CD4-positive, alpha-beta T cell treated with Interleukin-15 for 4 hours (primary cell): ENCODE data around the gene CNKSR3.

Source experiments
- DNase-seq: peaks from one replicate; pipeline ENCODE4 v3.0.0-alpha.2; 2020; ENCODE audit warnings: low spot score

The CNKSR3 gene

DNA sequence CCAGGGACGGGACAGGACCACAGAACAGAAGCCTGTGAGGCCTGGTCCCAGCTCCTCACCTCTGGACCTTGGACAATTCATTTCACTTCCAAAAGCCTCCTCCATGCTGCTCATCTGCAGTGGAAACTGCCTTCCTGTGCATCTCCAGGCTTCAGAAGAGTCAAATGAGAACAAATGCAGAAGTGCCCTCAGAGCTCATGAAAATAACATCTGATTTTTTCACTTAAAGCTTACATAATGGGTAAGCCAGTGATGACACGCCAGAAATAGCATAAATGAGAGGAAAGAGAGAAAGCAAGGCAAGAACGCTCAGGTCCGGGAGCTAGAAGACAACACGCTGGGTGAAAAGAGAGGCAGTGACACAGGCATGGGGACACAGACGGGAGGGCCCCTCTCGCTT, 7.9 kb downstream of the CNKSR3 start:
- no peak for DNase-seq

DNA sequence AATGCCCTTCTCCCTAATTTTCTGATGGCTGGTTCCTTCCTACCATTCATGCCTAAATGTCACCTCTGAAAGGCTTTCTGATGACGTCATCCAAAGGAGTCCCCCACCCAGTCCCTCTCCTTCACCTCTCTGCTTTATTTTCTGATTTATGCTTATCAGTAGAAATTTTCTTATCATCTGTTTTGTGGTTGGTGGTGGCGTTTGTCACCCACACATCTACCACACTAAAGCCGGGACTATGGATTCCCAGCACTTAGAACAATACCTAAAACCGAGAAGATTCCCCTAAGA, 9.0 kb downstream of the CNKSR3 start:
- DNase-seq, result no peak

DNA sequence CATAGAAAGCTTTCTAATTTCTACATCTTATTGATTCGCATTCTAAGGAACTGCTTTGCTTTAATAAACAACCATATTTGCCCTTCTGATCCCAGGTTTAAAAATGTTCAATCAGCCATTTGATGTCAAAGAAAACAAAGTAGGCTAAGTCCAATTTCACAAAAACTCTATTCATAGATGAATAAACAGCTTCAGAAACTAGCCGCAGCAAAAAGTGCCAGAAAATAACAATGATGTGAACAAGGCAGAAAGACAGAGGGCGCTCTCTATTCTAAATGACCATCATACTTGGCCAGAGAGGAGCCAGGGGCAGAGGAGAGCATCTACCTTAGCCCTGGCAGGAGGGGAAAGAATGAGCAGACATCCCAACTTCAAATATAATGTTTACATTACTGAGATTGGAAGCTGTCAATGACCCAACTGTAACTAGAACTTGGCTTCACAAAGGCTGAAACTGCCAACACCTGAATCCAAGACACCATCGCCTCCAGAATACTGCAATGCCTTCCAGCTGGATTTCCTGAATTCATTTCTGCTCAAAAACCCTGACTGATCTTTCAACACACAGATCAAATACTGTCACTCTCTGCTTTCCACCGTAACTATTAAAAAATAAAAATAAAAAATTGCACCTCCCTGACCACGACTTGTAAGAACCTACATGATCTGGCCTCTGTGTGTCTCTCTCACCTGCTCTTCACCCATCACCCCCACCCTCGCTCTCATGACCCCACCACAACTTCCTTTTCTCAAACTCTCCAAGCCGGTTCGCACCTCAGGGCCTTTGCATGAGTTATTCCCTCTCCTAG, 9.5 kb downstream of the CNKSR3 start:
- no peak for DNase-seq

DNA sequence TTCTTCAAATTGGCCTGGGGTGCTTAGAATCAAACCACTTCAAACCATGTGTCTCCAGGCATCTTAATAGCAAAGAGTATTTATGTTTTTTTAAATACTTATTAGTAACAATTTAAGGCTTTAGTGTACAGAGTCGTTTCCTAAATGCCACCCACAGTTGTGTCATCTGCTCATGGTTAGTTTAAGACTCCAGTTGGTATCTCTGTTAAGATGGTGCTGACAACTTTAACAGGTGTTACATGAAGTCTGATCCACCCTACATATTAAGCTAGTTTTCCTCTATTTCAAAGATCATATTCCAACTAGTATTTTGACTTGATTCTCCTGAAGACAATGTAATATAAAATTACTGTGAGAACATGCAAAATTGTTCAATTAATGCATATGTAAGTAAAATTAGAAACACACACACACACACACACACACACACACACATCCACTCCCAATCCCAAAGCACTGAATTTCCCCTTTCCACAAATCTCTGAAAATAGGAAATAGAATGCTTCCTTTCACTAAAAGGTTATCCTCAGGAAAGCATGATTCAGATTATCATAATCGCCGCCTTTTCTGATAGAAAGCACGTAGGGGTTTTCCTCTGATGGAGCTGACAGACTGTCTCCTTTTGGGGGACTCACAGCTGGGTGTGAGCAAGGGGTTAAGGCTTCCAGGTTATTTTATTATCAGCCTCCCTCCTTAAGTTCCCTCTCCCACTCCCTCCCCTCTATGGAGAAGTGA, 10.5 kb downstream of the CNKSR3 start:
- DNase-seq, result no peak

DNA sequence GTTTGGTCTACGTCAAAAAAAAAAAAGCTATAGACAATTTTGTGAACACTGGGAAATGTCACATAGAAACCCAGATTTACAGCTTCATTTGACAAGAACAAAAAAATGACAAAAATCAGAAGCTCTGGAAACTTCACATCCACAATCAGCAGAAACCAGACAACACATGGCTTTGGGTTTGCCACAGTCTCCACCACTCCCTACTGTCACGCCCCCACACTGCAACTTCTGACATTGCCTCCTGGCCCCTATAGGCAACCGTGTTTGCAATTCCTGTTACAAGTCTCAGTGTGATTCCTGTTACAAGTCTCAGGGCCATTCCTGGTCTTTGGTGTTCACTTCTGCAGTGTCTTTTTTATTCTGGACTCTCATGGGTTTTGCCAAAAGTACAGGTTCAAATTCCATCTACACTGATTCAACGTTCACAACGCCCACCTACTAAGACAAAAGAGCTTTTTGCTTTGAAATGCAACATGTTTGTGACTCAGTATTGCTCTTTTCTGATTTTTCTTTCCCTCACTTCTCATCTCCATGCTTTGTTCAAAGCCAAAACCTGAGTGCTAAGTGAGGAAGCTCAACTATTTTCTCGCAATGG, 12.0 kb downstream of the CNKSR3 start:
- DNase-seq, result no peak

DNA sequence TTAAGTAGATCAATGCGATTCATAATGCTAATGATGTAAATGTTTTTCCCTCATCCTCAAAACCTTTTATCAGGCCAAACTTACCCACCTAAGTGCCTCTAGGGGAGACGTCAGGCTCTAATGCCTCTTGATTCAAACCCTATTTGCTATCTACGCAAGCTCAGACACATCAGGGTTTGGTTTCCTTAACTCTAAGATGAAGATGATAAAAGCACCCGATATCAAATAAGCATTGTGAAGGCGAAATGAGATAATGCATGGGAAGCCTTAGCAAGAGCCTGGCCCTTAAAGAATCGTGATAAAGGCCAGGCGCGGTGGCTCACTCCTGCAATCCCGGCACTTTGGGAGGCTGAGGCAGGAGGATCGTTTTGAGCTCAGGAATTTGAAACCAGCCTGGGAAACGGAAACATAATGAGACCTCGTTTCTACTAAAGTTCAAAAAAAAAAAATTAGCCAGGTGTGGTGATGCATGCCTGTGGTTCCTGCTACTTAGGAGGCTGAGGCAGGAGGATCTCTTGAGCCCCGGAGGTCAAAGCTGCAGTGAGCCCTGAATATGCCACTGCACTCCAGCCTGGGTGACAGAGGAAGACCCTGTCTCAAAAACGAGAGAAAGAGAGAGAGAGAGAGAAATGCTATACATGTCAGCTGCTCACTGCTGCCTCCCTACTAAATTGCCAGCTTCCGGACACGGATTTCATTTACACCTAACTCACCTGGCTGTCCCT, 13.5 kb downstream of the CNKSR3 start:
- DNase-seq, result no peak

DNA sequence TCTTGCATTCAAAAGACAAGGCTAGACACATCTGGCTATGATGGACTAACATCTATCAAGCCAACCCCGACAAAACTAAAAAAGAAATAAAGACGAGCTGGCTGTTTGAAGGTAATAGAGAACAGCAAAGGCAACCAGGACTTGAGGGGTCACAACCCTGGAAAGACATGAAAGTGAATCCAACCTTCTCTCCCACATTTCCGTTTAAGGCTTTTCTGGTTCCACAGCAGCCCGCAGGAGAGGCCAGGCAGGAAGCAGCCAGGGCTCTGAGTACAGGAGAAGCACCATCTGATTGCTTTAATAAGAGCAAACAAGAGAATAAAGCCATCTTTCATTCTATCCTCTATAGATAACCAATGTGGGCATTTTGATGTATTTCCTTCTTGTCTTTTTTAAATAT, 14.3 kb downstream of the CNKSR3 start:
- no peak for DNase-seq

DNA sequence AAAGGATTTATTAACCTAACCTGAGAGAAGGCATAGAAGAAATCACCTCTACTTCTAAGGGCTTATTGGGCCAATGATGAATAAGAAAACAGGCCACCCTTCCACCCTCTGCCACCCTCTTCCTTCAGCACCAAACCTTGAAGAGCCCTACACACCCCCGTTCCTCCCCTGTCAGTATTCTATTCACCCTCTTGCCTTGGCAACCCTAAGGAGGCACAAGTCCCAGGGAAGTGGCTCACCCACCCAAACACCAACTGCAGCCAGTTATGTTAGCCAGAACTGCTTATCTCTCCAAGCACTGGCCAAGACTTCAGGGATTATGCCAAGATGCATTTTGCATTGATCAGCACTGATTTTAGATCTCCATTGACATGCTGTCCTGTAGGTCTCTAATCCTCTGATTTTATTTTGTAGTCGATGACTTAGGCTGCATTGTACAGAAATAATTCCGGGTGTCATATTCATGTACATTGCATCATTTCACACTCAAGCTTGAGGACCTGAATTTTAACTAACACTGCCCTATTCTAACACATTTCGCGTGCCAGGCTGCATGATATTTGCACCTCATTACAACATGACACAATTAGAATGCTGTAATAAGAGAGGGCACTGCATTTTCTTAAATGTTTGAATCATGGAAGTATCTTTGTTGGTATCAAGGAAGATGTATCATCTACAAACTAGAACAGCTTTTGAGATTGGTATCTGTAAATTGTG, 15.7 kb downstream of the CNKSR3 start:
- DNase-seq, result no peak

DNA sequence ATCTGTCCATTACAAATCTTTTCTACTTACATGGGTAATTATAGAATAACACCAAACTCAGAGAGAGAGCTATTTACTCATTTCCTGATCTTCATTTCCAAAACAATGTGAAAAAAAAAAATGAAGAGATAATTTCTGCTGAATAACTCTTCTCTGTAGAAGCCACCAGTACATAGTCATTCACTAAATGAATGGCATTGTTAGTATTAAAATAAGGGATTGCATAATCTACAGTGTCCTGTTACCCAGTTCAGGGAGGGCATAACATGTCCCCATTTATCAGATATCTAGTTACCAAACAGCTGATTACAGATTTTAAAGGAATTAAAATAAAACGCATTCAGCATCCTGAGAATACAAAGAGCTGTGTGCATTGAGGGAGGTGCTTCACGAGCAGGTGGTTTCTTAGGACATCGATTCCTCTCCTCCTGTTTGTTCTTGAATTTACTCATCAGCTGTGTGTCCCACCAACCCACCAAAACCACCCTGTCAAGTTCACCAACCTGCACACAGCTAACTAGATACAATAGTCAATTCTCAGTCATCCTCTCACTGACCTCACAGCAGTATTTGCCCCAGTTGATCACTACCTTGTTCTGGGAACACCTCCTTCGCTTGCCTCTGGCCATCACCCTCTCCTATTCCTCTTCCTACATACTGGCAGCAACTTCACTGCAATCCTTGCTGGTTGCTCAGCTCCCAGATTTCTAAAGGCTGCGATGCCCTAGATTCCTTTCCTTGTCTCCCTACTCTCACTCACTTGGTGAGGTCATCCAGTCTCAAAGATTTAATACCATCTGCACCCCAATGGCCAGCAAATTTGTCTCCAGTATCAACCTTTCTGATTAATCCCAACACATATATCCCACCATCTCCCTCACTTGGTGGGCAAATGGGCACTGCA, 18.7 kb downstream of the CNKSR3 start:
- DNase-seq, result no peak

DNA sequence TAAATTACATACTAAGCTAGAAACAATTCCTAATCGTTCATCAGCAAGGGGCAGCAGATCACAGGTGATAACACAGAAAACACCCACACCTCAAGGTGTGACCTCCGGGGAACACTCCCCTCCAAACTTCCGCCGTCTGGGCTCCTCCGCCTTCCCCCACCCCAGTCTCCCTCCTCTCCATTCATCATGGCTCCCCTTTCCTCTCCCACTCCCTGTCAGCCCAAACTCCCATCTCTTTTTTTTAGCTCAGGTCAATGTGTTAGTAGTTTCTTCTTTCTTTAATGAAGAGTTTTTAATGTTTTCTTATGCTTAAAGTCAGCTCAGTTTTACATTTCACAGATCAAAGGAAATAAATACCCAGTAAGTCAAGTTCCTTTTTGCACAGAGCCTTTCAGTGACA, 20.7 kb downstream of the CNKSR3 start:
- no peak for DNase-seq

DNA sequence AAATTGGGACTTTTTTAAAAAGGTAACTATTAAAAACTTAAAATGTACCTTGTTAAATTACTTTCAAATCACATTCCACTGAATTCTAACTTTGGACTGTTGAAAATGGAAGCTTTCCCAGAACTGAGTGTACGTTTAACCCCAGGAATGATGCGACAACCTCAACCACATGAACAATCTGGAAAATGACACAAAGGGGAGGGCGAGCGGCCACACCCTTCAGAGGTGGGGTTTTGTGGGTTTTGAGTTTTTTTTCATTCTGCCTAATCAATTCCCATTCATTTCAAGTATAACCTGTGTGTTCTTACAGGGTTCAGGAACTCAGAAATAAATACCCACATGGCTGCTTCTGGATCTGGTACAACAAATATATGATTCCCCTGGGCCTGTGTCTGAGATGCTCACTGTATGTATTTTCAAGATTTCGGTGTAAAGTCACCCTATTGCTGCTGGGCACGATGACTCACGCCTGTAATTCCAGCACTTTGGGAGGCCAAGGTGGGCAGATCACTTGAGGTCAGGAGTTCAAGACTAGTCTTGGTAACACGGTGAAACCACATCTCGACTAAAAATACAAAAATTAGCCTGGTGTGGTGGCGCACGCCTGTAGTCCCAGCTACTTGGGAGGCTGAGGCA, 21.6 kb downstream of the CNKSR3 start:
- DNase-seq, result no peak

DNA sequence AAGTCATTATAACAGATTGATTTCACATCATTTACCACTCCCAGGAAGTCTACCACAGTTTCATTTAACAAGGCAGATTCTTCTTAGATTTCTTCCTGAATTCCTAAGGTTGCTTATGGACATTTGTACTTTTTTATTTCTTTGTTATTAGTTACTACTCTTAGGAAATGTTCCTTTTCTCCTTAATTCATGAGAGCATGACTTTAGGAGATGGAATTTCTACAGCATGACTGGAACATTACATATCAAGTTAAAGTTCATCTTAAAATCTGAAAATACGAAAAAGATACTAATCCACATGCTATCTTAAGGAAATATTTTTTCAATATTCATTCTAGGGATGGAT, 22.3 kb downstream of the CNKSR3 start:
- no peak for DNase-seq

DNA sequence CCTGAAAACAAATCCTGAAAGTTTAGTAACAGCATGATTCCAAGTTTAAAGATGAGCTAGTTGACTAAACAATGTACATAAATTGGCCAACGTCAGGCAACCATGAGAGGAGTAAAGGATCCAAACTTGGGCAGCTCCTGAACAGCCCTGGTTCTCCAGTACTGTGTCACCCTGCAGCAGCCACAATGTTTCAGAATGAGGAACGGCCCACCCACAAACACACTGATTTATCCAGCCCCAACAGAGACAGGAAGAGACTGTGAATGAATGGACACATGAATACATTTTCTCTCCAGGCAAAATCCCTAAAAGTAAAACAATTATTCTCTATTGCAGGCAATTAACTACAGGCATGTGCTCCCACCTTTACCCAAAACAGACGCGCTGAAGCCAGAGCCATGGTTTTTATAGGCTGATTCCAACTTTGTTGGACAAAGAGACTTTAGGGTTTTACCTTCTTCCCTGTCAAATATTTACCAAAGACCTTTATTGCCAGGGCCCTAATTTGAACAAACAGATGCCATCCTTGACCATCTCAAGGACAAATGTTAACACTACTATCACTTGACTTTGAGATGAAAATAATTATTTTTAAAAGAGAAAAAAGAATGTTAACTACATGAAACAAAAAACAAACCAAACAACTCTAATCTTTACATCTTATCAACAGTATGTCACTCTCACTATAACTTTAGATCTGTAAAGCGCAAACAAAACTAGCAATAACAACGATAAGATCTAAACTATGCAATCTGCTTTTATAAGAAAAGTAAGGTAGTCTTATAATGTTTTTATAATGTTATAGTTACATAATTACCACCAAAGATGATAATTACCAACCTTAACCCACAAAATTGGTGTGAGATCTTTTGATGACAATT, 22.9 kb downstream of the CNKSR3 start:
- DNase-seq, result no peak

DNA sequence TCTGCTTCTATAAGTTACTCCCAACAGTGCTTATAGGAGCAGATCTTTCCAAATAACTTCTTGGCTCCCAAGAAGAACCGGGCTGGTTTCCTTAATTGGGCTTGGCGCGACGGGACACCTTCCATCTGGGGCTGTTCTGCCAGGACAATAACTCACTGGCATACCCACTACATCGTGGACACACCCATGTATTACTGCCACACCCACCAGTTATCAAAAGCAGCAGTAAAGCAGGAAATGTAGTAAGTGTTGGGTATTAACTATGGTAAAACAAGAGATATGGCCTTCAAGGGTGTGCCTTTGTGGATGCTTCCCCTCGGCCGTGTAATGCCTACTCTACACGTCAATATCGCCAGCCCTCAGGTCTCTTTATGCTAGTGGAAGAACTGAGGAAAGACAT, 24.7 kb downstream of the CNKSR3 start:
- no peak for DNase-seq

DNA sequence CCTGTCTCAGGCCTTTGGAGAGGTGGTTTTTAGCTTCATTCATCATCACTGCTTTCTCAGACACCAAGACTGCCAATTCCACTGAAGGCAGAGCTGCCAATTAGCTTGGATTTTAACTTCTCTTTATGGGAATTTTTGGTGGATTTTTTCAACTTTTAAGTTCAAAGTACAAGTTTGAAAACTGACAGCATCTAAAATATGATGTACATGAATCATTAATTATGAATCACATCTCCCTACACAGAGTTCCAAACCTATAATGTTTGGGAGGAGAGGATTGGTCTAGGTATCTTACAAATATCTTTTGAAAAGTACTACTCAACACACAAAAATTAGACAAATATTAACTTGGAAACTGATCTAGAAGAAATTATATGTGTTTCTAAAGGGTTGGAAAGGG, 25.5 kb downstream of the CNKSR3 start:
- no peak for DNase-seq

DNA sequence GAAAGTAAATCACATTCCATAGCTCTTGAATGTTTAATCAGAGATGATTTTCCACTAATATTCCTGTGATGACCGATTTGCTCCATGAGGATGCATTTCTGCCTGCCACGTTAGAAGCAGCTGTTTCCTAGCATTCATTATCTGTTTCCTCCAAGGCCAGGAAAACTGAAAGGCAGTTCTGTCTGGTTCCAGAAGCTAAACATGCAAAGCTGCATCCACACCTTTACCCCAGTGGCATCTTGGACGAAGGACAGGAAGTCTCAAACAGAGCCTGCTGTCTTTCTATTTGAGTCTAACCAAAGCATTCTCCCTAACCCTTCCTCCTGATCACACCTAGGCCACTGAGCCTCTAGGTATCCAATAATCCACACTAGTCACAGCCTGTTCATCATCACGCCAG, 27.6 kb downstream of the CNKSR3 start:
- no peak for DNase-seq

DNA sequence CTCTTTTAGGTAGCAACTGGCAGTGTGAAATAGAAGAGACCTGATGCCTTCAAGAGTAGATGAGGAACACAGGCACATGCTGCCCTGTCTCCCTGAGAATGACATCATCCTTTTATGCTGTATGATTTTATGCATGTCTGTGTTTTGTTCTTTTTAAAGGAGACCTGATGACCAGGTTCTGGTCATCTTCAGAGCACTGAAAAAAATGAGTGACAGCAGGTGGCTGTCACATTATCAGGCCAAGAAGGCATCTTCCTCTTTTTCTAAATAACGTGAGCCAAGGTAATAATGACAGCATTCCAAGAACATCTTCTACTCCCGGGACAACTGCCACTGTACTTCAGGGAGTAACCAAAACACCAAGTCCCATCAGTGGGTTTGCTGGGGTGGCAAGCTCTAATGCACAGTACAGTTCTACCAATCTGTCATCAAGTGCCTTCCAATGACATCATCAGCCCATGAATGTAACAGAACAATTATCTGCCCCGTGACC, 28.9 kb downstream of the CNKSR3 start:
- no peak for DNase-seq

DNA sequence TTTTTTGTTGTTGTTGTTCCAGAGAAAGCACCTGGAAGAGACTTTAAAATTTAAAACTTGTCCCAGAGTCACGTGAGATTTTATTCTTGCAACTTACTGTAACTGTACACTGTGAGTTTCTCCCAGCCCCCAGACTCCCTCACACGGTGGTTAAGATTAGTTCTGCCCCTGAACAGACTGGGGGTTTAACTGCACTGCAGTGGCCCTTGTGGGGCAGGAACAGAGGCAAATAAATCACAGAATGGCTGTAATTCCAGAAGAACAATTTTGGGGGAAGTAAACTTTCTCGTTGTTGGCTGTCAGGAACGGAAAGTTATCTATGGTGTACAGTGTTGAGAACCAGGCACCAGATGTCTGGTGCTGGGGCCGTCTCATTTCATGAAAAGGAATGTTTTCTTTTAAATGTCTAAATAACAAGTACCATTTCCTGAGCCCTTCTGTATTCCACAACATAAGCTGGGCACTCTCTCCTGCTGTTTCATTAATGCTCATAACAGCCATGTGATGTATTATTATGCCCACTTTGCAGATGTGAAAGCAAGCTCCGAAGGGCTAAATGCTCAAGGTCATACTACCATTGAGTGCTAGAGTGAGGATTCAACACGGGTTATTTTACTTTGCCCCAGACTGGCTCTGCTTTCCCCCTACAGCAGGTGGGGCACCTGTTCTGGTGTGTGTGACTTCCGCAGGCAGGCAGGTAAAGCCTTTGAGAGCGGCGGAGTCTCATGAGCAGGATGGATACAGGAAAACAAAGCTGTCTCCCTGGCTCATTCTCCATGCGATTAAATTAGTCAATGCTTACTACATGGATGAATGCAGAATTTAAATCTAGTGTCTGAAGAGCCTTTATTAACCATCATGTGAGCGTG, 30.5 kb downstream of the CNKSR3 start:
- DNase-seq, result no peak

DNA sequence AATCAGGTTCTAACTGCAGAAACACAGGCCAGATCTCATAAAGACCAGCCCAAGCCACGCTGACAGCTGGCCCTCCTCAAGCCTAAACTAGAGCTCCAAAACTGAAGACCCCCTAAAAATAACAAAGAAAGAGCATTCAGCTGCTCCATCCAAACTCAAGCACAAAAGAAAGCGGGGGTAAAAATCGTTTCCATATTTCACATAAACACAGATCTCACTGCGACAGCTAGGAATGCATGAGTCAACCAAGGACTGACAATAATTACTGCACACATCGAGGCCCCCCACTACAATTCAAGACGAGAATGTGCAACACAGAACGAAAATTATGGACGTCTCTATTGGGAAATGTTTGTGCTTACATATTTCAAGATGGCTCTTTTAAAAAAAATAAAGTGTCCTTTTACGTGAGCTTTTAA, 31.1 kb downstream of the CNKSR3 start:
- no peak for DNase-seq
